ENCODE measurements around the gene CXXC5. TPM values are rescaled to one million over a fixed set of nuclear protein-coding genes. Genes with fewer than 3 reads are reported as not detected.
A peak's percentile ranks its signal among the peaks of the same experiment; 100 is the strongest.

CXXC5 gene
- total and polyA plus RNA-seq, 9 of the 15 experiments (the other 6 are each of a cell fraction or from before 2014, with no cell fraction given): 1.9 to 123 (median 45.8) TPM

DNA sequence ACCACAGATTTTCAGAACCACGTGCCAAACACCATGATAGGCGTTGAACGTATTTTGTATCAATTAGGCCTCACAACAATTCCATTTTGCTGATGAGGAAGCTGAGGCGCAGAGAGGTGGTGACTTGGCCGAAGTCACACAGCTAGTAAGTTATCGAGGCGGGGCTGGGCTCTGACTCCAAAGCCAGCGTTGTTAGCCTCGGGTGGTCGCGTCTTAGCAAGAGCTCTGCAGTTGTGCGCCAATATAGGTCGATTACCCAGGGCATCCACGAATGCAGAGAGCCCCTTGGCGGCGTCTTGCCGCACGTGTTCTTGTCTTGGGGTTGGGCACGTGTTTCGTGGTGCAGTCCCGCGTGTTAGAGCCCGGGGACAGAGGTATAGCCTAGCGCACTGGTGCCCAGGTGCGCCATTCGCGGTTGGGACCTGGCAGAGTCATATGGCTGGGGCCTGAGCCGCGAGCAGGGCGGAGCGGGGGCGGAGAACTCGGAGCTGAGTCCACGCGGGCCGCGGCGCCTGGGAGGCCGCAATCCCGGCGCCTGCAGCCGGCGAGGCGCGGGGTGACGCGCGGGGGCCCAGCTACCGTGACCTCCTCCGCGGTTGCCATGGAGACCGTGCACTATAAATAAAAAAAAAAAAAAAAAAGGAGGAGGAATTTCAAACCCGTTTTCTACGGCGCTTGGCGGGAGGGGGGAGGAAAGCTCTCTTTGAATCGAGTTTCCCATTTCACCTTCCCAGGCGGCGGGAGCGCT, 62.3 kb downstream of the CXXC5 start (continued):
- TF ChIP-seq CHD7 (IDR thresholded peaks at IDR 0.05; ENCODE audit: low read depth, low read length) (no peak), FOXJ2 (tag; IDR thresholded peaks at IDR 0.05) (no peak), IFI16 (CRISPR knock-in tag; IDR thresholded peaks at IDR 0.05) (no peak), HDAC2 (IDR thresholded peaks at IDR 0.05) (peak; percentile 53; the same call in 1 of the 2 replicates), POU5F1 (IDR thresholded peaks at IDR 0.05; ENCODE audit: borderline replicate concordance, low read depth, low read length, partially characterized antibody) (no peak), RCOR1 (IDR thresholded peaks at IDR 0.05; ENCODE audit: borderline replicate concordance in 1 of 2, low read depth in 2 of 2, low read length in 2 of 2) (no peak; a peak in 1 of 4 replicates), RFX5 (IDR thresholded peaks at IDR 0.05; ENCODE audit: low read depth, low read length) (no peak)
- TF ChIP-seq, protein P1, sequence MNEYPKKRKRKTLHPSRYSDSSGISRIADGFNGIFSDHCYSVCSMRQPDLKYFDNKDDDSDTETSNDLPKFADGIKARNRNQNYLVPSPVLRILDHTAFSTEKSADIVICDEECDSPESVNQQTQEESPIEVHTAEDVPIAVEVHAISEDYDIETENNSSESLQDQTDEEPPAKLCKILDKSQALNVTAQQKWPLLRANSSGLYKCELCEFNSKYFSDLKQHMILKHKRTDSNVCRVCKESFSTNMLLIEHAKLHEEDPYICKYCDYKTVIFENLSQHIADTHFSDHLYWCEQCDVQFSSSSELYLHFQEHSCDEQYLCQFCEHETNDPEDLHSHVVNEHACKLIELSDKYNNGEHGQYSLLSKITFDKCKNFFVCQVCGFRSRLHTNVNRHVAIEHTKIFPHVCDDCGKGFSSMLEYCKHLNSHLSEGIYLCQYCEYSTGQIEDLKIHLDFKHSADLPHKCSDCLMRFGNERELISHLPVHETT (CRISPR knock-in tag; conservative IDR thresholded peaks at IDR 0.05 in 1 of 2, IDR thresholded peaks at IDR 0.05 in 1 of 2): peak in 1 of 2 experiments; percentile 46; a peak in 1 of 4 replicates
- TF ChIP-seq, protein P2, sequence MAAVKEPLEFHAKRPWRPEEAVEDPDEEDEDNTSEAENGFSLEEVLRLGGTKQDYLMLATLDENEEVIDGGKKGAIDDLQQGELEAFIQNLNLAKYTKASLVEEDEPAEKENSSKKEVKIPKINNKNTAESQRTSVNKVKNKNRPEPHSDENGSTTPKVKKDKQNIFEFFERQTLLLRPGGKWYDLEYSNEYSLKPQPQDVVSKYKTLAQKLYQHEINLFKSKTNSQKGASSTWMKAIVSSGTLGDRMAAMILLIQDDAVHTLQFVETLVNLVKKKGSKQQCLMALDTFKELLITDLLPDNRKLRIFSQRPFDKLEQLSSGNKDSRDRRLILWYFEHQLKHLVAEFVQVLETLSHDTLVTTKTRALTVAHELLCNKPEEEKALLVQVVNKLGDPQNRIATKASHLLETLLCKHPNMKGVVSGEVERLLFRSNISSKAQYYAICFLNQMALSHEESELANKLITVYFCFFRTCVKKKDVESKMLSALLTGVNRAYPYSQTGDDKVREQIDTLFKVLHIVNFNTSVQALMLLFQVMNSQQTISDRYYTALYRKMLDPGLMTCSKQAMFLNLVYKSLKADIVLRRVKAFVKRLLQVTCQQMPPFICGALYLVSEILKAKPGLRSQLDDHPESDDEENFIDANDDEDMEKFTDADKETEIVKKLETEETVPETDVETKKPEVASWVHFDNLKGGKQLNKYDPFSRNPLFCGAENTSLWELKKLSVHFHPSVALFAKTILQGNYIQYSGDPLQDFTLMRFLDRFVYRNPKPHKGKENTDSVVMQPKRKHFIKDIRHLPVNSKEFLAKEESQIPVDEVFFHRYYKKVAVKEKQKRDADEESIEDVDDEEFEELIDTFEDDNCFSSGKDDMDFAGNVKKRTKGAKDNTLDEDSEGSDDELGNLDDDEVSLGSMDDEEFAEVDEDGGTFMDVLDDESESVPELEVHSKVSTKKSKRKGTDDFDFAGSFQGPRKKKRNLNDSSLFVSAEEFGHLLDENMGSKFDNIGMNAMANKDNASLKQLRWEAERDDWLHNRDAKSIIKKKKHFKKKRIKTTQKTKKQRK (IDR thresholded peaks at IDR 0.05; ENCODE audit: borderline replicate concordance, low read depth, low read length): no peak

All from K562 (cell line).